ENCODE results near the gene MCOLN2. TPM values are rescaled to one million over a fixed set of nuclear protein-coding genes. Genes with fewer than 3 reads are reported as not detected.

Gene MCOLN2
- total and polyA plus RNA-seq, 2 of the 4 experiments (the other 2 are of a cell fraction): 0.43 to 0.54 TPM

DNA sequence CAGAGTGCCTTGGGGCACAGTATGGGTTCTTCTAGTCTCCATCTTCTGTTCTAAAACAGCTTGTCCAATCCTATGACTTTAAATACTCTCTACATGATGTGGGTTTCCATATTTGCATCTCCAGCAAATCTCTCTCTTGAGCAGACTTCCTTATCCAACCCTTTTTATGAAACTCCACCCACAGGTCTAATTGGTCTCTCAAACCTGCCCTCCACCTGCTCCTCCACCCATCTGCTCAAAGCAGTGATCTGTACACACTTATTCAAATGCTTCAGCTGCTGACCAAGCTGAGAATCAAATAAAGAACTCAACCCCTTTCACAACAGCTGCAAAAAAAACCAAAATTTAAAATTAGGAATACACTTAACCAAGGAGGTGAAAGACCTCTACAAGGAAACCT, 11.5 kb downstream of the MCOLN2 start:
- H3K14ac ChIP-seq (replicated peaks; ENCODE audit: low read depth, low read length): no peak overlapping the region
- H3K4me1 ChIP-seq (ENCODE audit: control insufficient read depth, insufficient read depth, low read length): no peaks in the 10 kb centered on the region
- no peak overlapping the region for H2AK5ac ChIP-seq (ENCODE audit: low read depth, low read length)
- H3K79me1 ChIP-seq (ENCODE audit: low read depth in 1 of 2, low read length in 2 of 2): no peaks in the 10 kb centered on the region
- no peak overlapping the region for H3K27ac ChIP-seq (ENCODE audit: insufficient read depth, low read length)
- H2BK20ac ChIP-seq (ENCODE audit: low read depth, low read length): no peak overlapping the region
- H2AK9ac ChIP-seq (replicated peaks; ENCODE audit: low read depth, low read length, poor library complexity): no peak overlapping the region
- H3K4me2 ChIP-seq (ENCODE audit: low read depth, low read length): no peak overlapping the region
- no peaks in the 10 kb centered on the region for H3K36me3 ChIP-seq (ENCODE audit: control insufficient read depth, insufficient read depth, low read length)
- H3K9ac ChIP-seq (ENCODE audit: low read depth, low read length): no peak overlapping the region
- H4K91ac ChIP-seq (ENCODE audit: insufficient read depth, low read depth, low read length): no peak overlapping the region
- H3K4me3 ChIP-seq (ENCODE audit: insufficient read depth, low read depth, low read length): no peak overlapping the region
- H4K8ac ChIP-seq (ENCODE audit: low read depth in 2 of 2, low read length in 2 of 2): no peak overlapping the region
- TF ChIP-seq CHD1 (IDR thresholded peaks at IDR 0.05; ENCODE audit: low read depth, low read length) (no peak), CEBPB (IDR thresholded peaks at IDR 0.05; ENCODE audit: low read depth, low read length) (no peak), CTCF (conservative IDR thresholded peaks at IDR 0.05; ENCODE audit: low read depth, low read length) (no peak), MXI1 (IDR thresholded peaks at IDR 0.05; ENCODE audit: borderline replicate concordance, low read depth, low read length) (no peak), MAFK (IDR thresholded peaks at IDR 0.05; ENCODE audit: low read depth, low read length) (no peak), POLR2A (IDR thresholded peaks at IDR 0.05; ENCODE audit: low read depth, low read length) (no peak), SMC3 (IDR thresholded peaks at IDR 0.05; ENCODE audit: low read depth, low read length) (no peak), BHLHE40 (IDR thresholded peaks at IDR 0.05; ENCODE audit: low read depth, low read length) (no peak), NFE2L2 (IDR thresholded peaks at IDR 0.05; ENCODE audit: low read depth, low read length) (no peak), RFX5 (IDR thresholded peaks at IDR 0.05; ENCODE audit: low read depth, low read length) (no peak), RAD21 (IDR thresholded peaks at IDR 0.05; ENCODE audit: low read length) (no peak), MAZ (IDR thresholded peaks at IDR 0.05; ENCODE audit: borderline replicate concordance, low read depth, low read length) (no peak), FOS (IDR thresholded peaks at IDR 0.05; ENCODE audit: low read depth, low read length) (no peak), RCOR1 (IDR thresholded peaks at IDR 0.05; ENCODE audit: insufficient replicate concordance, low read length) (no peak)
- TF ChIP-seq, protein P1, sequence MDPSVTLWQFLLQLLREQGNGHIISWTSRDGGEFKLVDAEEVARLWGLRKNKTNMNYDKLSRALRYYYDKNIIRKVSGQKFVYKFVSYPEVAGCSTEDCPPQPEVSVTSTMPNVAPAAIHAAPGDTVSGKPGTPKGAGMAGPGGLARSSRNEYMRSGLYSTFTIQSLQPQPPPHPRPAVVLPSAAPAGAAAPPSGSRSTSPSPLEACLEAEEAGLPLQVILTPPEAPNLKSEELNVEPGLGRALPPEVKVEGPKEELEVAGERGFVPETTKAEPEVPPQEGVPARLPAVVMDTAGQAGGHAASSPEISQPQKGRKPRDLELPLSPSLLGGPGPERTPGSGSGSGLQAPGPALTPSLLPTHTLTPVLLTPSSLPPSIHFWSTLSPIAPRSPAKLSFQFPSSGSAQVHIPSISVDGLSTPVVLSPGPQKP (IDR thresholded peaks at IDR 0.05; ENCODE audit: borderline replicate concordance, low read depth, low read length): no peak
- TF ChIP-seq, protein P2, sequence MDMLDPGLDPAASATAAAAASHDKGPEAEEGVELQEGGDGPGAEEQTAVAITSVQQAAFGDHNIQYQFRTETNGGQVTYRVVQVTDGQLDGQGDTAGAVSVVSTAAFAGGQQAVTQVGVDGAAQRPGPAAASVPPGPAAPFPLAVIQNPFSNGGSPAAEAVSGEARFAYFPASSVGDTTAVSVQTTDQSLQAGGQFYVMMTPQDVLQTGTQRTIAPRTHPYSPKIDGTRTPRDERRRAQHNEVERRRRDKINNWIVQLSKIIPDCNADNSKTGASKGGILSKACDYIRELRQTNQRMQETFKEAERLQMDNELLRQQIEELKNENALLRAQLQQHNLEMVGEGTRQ (IDR thresholded peaks at IDR 0.05; ENCODE audit: low read depth, low read length): no peak
- in situ Hi-C loops (cut with MboI; ENCODE audit: low sequenced_read_pairs) (no loop called here), dilution Hi-C loops (cut with HindIII; ENCODE audit: low sequenced_read_pairs, unreplicated experiment) (no loop called here), intact Hi-C loops (cut with micrococcal nuclease) (no loop called here)
- POLR2A ChIA-PET (ENCODE audit: unreplicated experiment): no interaction called here
- H3K56ac ChIP-seq (ENCODE audit: extremely low read depth, insufficient read depth, low read length): no peak overlapping the region
- H3K9me3 ChIP-seq (ENCODE audit: control insufficient read depth, insufficient read depth, low read length): no peaks in the 10 kb centered on the region
- H2BK15ac ChIP-seq (ENCODE audit: low read depth, low read length): no peak overlapping the region
- no peak overlapping the region for H4K5ac ChIP-seq (ENCODE audit: low read depth, low read length)
- no peak overlapping the region for H3K4ac ChIP-seq (ENCODE audit: low read depth, low read length)
- no peaks in the 10 kb centered on the region for H3K9me1 ChIP-seq (ENCODE audit: insufficient read depth, low read length)
- H3K27me3 ChIP-seq (ENCODE audit: control insufficient read depth, insufficient read depth, low read length): peaks cover 7% of the 10 kb centered on the region
- CTCF ChIA-PET: no interaction called here
- no peak overlapping the region for H2AFZ ChIP-seq (replicated peaks; ENCODE audit: low read length, poor library complexity)
- ATAC-seq (ENCODE audit: low read depth) (no peak), DNase-seq (no peak)
- no TSS peak for BruUV-seq (replicated peaks)
- no peaks in the 10 kb centered on the region for H4K20me1 ChIP-seq (ENCODE audit: insufficient read depth, low read length)
- no peak overlapping the region for H3K18ac ChIP-seq (ENCODE audit: low read depth, low read length)
- H2BK120ac ChIP-seq (ENCODE audit: low read depth, low read length): no peak overlapping the region
- H2BK5ac ChIP-seq (ENCODE audit: low read depth, low read length, poor library complexity, severe bottlenecking): no peak overlapping the region
- no peak overlapping the region for H3K23ac ChIP-seq (ENCODE audit: low read depth, low read length)

Measured in IMR-90 (cell line).